Panc1 (cell line): ENCODE data around the gene NXPH1. TPM values are rescaled to one million over a fixed set of nuclear protein-coding genes. Genes with fewer than 3 reads are reported as not detected.

Experiments
- ATAC-seq: fragments of 200-7000 bp; cut with Tn5 transposase; 2 replicates; pipeline ENCODE4 v1.9.1; 2020; ENCODE audit warnings: mild to moderate bottlenecking, moderate library complexity
- BruUV-seq: library from RNA; stranded (reverse); fragments of 400-500 nt; replicated peaks from 2 replicates; lab custom pipeline; 2021; lab: Mats Ljungman, UMichigan
- CTCF ChIA-PET: fragments of 300-600 bp; sonication (Branson Sonifier 250); formaldehyde crosslinking; loops from one replicate; lab custom pipeline; 2022; ENCODE audit warnings: antibody characterized with exemption; lab: Charles Lee
- POLR2A ChIA-PET: fragments of 300-600 bp; sonication (Branson Sonifier 250); formaldehyde crosslinking; loops from one replicate; lab custom pipeline; 2022; ENCODE audit warnings: antibody characterized with exemption; lab: Charles Lee
- DNase-seq: peaks from one replicate; pipeline ENCODE4 v3.0.0-alpha.2; 2010; ENCODE audit warnings: low read depth, low spot score
- H3K27ac ChIP-seq: 2 replicates; pipeline ENCODE4 v1.5.1; 2011; ENCODE audit warnings: mild to moderate bottlenecking, low read length, inconsistent platforms
- H3K27me3 ChIP-seq: fragments of 200-500 bp; sonication (Bioruptor generic); 2 replicates; pipeline ENCODE4 v1.6.0; 2014; ENCODE audit warnings: low read length, inconsistent platforms; ENCODE audit not compliant: control insufficient read depth, insufficient read depth
- H3K36me3 ChIP-seq: fragments of 200-500 bp; sonication (Bioruptor generic); 2 replicates; pipeline ENCODE4 v1.5.1; 2014; ENCODE audit warnings: inconsistent platforms, mild to moderate bottlenecking, low read length, moderate library complexity; ENCODE audit not compliant: control insufficient read depth, insufficient read depth
- H3K4me1 ChIP-seq: 2 replicates; pipeline ENCODE4 v1.5.1; 2011; ENCODE audit warnings: inconsistent platforms, mild to moderate bottlenecking, low read length, moderate library complexity; ENCODE audit not compliant: control insufficient read depth, insufficient read depth
- H3K4me3 ChIP-seq, 2 experiments: 2 replicates each; pipeline ENCODE4 v1.5.1; 2011 to 2012; ENCODE audit warnings: low read depth in 2 of 2, low read length in 2 of 2, mild to moderate bottlenecking in 2 of 2, inconsistent platforms in 1 of 2, moderate library complexity in 1 of 2
- H3K9me3 ChIP-seq: fragments of 200-500 bp; sonication (Bioruptor generic); 2 replicates; pipeline ENCODE4 v1.5.1; 2014; ENCODE audit warnings: low read depth, mild to moderate bottlenecking, inconsistent platforms, low read length, moderate library complexity; ENCODE audit not compliant: control insufficient read depth, insufficient read depth
- CTCF ChIP-seq: fragments of 450-650 bp; IDR thresholded peaks from 2 replicates; pipeline ENCODE4 v1.5.1; 2017; ENCODE audit warnings: mild to moderate bottlenecking
- POLR2AphosphoS5 ChIP-seq: IDR thresholded peaks from 2 replicates; pipeline ENCODE4 v1.6.1; 2012; ENCODE audit warnings: mild to moderate bottlenecking, low read depth, low read length, moderate library complexity
- SIN3A ChIP-seq: IDR thresholded peaks from 2 replicates; pipeline ENCODE4 v1.6.1; 2012; ENCODE audit warnings: low read depth, mild to moderate bottlenecking, low read length, moderate library complexity, borderline replicate concordance; ENCODE audit not compliant: insufficient read depth
- TCF7L2 ChIP-seq: IDR thresholded peaks from 2 replicates; pipeline ENCODE4 v1.6.1; 2011; ENCODE audit warnings: mild to moderate bottlenecking, low read depth, low read length, inconsistent platforms
- in situ Hi-C: cut with HindIII; loops from 2 replicates; pipeline ENCODE4 v1.10.0; 2016; ENCODE audit warnings: low sequenced_read_pairs, low pct_unique_long_range_greater_than_20kb
- intact Hi-C: fragments of 100-400 bp; cut with micrococcal nuclease; formaldehyde crosslinking; loops from one replicate; pipeline ENCODE4 v1.10.0; 2022; ENCODE audit not compliant: unreplicated experiment
- total RNA-seq: library from RNA; stranded (reverse); gene quantifications from one replicate; pipeline ENCODE4 v1.2.1, GENCODE V29; 2021; ENCODE audit not compliant: unreplicated experiment
- TF ChIP-seq, protein P1 (sequence below), 2 experiments: IDR thresholded peaks; 2 replicates each; pipeline ENCODE4 v1.6.1; 2011 to 2012; ENCODE audit warnings: low read depth in 2 of 2, control low read depth in 1 of 2, low read length in 1 of 2, mild to moderate bottlenecking in 1 of 2, moderate library complexity in 1 of 2; ENCODE audit not compliant: insufficient read depth in 1 of 2

NXPH1 gene
- total RNA-seq, 1 experiment from 2014 or later = not detected

DNA sequence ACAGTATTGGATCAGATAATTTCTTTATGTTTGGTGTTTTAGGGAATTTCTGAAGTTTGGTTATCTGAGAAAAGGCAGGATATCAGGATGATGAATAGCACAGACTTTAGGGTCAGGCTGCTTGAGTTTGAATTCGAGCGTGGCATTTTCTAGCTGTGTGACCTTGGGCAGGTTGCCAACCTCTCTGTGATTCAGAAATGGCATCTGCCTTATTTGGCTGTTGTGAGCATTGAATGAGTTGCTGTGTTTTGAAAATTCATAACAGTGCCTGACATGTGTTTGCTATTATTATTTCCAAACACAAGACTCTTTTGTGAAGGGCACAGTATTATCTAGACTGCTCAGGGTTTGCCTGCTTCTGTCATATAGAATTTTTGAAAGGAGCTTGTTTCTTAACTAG, 66.9 kb downstream of the NXPH1 start:
- DNase-seq (no peak), ATAC-seq (no peak)
- TF ChIP-seq, protein P1, sequence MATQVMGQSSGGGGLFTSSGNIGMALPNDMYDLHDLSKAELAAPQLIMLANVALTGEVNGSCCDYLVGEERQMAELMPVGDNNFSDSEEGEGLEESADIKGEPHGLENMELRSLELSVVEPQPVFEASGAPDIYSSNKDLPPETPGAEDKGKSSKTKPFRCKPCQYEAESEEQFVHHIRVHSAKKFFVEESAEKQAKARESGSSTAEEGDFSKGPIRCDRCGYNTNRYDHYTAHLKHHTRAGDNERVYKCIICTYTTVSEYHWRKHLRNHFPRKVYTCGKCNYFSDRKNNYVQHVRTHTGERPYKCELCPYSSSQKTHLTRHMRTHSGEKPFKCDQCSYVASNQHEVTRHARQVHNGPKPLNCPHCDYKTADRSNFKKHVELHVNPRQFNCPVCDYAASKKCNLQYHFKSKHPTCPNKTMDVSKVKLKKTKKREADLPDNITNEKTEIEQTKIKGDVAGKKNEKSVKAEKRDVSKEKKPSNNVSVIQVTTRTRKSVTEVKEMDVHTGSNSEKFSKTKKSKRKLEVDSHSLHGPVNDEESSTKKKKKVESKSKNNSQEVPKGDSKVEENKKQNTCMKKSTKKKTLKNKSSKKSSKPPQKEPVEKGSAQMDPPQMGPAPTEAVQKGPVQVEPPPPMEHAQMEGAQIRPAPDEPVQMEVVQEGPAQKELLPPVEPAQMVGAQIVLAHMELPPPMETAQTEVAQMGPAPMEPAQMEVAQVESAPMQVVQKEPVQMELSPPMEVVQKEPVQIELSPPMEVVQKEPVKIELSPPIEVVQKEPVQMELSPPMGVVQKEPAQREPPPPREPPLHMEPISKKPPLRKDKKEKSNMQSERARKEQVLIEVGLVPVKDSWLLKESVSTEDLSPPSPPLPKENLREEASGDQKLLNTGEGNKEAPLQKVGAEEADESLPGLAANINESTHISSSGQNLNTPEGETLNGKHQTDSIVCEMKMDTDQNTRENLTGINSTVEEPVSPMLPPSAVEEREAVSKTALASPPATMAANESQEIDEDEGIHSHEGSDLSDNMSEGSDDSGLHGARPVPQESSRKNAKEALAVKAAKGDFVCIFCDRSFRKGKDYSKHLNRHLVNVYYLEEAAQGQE (IDR thresholded peaks at IDR 0.05; ENCODE audit: insufficient read depth in 1 of 2, low read depth in 2 of 2, low read length in 1 of 2) = no peak
- intact Hi-C loops (no loop called here), in situ Hi-C loops (no loop called here)
- ChIA-PET POLR2A (no interaction called here), CTCF (no interaction called here)
- Histone ChIP-seq H3K27me3 (no peaks in the 10 kb centered on the region), H3K27ac (no peak overlapping the region), H3K4me1 (no peaks in the 10 kb centered on the region), H3K36me3 (no peaks in the 10 kb centered on the region), H3K4me3 (no peak overlapping the region), H3K9me3 (no peaks in the 10 kb centered on the region)
- BruUV-seq = no TSS peak

GRCh38 chr7:8507566-8507965, 74.2 kb downstream of the NXPH1 start:
- no peak for TF ChIP-seq TCF7L2
- no peak for TF ChIP-seq SIN3A
- TF ChIP-seq, protein P1 (IDR thresholded peaks at IDR 0.05; ENCODE audit: insufficient read depth in 1 of 2, low read depth in 2 of 2, low read length in 1 of 2) = no peak
- TF ChIP-seq CTCF = no peak
- TF ChIP-seq POLR2AphosphoS5 = no peak
- in situ Hi-C loops = no loop called here
- no peaks in the 10 kb centered on the region for H3K36me3 ChIP-seq
- H3K4me3 ChIP-seq = no peak overlapping the region
- H3K27me3 ChIP-seq = no peaks in the 10 kb centered on the region
- H3K27ac ChIP-seq = no peak overlapping the region
- intact Hi-C loops = no loop called here
- BruUV-seq = no TSS peak
- no peaks in the 10 kb centered on the region for H3K9me3 ChIP-seq
- no peak for ATAC-seq
- ChIA-PET CTCF (interaction anchor here (0.6 kb wide), 1 partner anchor 226 kb away, joined by 3 read pairs; no protein-coding TSS in a partner anchor), POLR2A (no interaction called here)
- no peak for DNase-seq
- H3K4me1 ChIP-seq = no peaks in the 10 kb centered on the region
